OCI-LY7 (cell line): ENCODE measurements around the gene SPIRE2.

Experiments
- CTCF ChIP-seq: fragments of 200-600 bp; sonication (generic); conservative IDR thresholded peaks from 2 replicates; pipeline ENCODE4 v1.5.1; 2014; ENCODE audit warnings: mild to moderate bottlenecking, antibody characterized with exemption, low read length, moderate library complexity, mixed read lengths
- EZH2phosphoT487 ChIP-seq: fragments of 200-600 bp; sonication (generic); IDR thresholded peaks from 2 replicates; pipeline ENCODE4 v1.6.1; 2018; ENCODE audit warnings: low read depth, borderline replicate concordance, mild to moderate bottlenecking, mixed run types, antibody characterized with exemption, low read length, moderate library complexity, mixed read lengths

- TF ChIP-seq CTCF (no peak), EZH2phosphoT487 (no peak)
Measured at GRCh38 chr16:89912143-89912542, 83.9 kb downstream of the SPIRE2 start.
